Hematopoietic multipotent progenitor cell treated with erythropoietin and hydrocortisone succinate and interleukin-3 and kit ligand, for 6 days (in vitro differentiated cells): ENCODE results near the gene STARD8.
"Not testable (repeated sequence)": the region's sequence is repeated elsewhere in the genome, so short reads cannot be mapped to it uniquely, and the experiment has no call there.

ENCODE experiments used
- DNase-seq: peaks from one replicate; pipeline ENCODE4 v3.0.0-alpha.2; 2015

Gene STARD8

GRCh38 chrX:68647156-68647957, at the start of gene STARD8:
Gene STARD8 (plus strand): TSS chrX:68647666. CDS start chrX:68647883, 217 bp downstream.
- DNase-seq: peak; percentile 28

- no peak for DNase-seq
Observed at GRCh38 chrX:68598841-68599240, 48.6 kb upstream of the STARD8 start.

GRCh38 chrX:68599256-68600152, 48.0 kb upstream of the STARD8 start:
- peak; percentile 57 for DNase-seq

GRCh38 chrX:68604216-68604615, 43.2 kb upstream of the STARD8 start:
- not testable (repeated sequence) for DNase-seq

GRCh38 chrX:68614733-68615132, 32.7 kb upstream of the STARD8 start:
- not testable (repeated sequence) for DNase-seq

- no peak for DNase-seq
Observed at GRCh38 chrX:68627986-68628385, 19.5 kb upstream of the STARD8 start.

GRCh38 chrX:68629936-68630335, 17.5 kb upstream of the STARD8 start:
- not testable (repeated sequence) for DNase-seq

GRCh38 chrX:68631336-68631735, 16.1 kb upstream of the STARD8 start:
- no peak for DNase-seq

GRCh38 chrX:68632491-68632890, 15.0 kb upstream of the STARD8 start:
- DNase-seq: no peak

GRCh38 chrX:68633981-68634380, 13.5 kb upstream of the STARD8 start:
- DNase-seq: no peak

GRCh38 chrX:68634649-68635227, 12.7 kb upstream of the STARD8 start:
- DNase-seq: no peak

GRCh38 chrX:68640661-68641060, 6.8 kb upstream of the STARD8 start:
- DNase-seq: no peak

GRCh38 chrX:68644861-68645260, 2.6 kb upstream of the STARD8 start:
- no peak for DNase-seq

GRCh38 chrX:68646421-68646820, 1.0 kb upstream of the STARD8 start:
- DNase-seq: no peak

GRCh38 chrX:68648960-68649359, 1.5 kb downstream of the STARD8 start:
- DNase-seq: no peak

GRCh38 chrX:68650491-68650890, 3.0 kb downstream of the STARD8 start:
- DNase-seq: no peak

GRCh38 chrX:68651110-68651509, 3.6 kb downstream of the STARD8 start:
- DNase-seq: no peak

GRCh38 chrX:68652326-68653170, 5.1 kb downstream of the STARD8 start:
- DNase-seq: peak; percentile 12

- DNase-seq: no peak
Observed at GRCh38 chrX:68654693-68655092, 7.2 kb downstream of the STARD8 start.

- DNase-seq: not testable (repeated sequence)
Observed at GRCh38 chrX:68656473-68656872, 9.0 kb downstream of the STARD8 start.

GRCh38 chrX:68658530-68658929, 11.1 kb downstream of the STARD8 start:
- DNase-seq: no peak

- no peak for DNase-seq
Observed at GRCh38 chrX:68659385-68659784, 11.9 kb downstream of the STARD8 start.

- no peak for DNase-seq
Observed at GRCh38 chrX:68659786-68660185, 12.3 kb downstream of the STARD8 start.
